ENCODE measurements around the gene OTUB2.

Gene OTUB2

DNA sequence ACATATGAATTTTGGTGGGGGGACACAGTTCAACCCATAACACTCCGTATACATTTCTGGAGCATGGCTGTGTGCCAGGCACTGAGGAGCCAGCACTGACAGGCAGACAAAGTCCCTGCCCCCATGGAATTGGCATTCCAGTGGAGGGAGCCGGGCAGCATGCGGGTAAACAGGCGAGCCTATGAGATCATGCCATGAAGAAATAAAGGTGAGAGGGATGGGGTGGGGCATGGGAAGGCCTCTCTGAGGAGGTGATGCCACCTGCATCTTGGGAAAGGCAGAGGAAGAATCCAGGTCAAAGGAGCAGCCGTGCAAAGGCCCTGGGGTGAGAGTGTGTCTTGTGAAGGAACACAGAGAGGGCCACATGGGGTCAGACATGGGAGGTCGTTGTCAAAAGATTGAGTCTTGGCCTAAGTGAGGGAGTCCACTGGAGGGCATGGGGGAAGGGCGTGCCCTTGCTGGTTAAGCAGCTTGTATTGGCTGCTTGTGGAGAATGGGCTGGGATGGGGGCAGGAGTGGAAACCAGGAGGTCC is 3.6 kb downstream of the OTUB2 start:
- Histone ChIP-seq H3K27me3 (ENCODE audit: insufficient read depth, poor library complexity, severe bottlenecking) (no peaks in the 10 kb centered on the region), H3K4me3 (replicated peaks; ENCODE audit: insufficient read depth, low read length) (no peak overlapping the region), H3K27ac (replicated peaks) (no peak overlapping the region)
- TF ChIP-seq, protein P1, sequence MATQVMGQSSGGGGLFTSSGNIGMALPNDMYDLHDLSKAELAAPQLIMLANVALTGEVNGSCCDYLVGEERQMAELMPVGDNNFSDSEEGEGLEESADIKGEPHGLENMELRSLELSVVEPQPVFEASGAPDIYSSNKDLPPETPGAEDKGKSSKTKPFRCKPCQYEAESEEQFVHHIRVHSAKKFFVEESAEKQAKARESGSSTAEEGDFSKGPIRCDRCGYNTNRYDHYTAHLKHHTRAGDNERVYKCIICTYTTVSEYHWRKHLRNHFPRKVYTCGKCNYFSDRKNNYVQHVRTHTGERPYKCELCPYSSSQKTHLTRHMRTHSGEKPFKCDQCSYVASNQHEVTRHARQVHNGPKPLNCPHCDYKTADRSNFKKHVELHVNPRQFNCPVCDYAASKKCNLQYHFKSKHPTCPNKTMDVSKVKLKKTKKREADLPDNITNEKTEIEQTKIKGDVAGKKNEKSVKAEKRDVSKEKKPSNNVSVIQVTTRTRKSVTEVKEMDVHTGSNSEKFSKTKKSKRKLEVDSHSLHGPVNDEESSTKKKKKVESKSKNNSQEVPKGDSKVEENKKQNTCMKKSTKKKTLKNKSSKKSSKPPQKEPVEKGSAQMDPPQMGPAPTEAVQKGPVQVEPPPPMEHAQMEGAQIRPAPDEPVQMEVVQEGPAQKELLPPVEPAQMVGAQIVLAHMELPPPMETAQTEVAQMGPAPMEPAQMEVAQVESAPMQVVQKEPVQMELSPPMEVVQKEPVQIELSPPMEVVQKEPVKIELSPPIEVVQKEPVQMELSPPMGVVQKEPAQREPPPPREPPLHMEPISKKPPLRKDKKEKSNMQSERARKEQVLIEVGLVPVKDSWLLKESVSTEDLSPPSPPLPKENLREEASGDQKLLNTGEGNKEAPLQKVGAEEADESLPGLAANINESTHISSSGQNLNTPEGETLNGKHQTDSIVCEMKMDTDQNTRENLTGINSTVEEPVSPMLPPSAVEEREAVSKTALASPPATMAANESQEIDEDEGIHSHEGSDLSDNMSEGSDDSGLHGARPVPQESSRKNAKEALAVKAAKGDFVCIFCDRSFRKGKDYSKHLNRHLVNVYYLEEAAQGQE (IDR thresholded peaks at IDR 0.05; ENCODE audit: insufficient replicate concordance, low read depth), result no peak
- TF ChIP-seq POLR2AphosphoS5 (IDR thresholded peaks at IDR 0.05; ENCODE audit: low read depth) (no peak), SPI1 (IDR thresholded peaks at IDR 0.05; ENCODE audit: borderline replicate concordance, low read depth) (no peak), GABPA (IDR thresholded peaks at IDR 0.05; ENCODE audit: low read depth) (no peak)
- TF ChIP-seq, protein P2, sequence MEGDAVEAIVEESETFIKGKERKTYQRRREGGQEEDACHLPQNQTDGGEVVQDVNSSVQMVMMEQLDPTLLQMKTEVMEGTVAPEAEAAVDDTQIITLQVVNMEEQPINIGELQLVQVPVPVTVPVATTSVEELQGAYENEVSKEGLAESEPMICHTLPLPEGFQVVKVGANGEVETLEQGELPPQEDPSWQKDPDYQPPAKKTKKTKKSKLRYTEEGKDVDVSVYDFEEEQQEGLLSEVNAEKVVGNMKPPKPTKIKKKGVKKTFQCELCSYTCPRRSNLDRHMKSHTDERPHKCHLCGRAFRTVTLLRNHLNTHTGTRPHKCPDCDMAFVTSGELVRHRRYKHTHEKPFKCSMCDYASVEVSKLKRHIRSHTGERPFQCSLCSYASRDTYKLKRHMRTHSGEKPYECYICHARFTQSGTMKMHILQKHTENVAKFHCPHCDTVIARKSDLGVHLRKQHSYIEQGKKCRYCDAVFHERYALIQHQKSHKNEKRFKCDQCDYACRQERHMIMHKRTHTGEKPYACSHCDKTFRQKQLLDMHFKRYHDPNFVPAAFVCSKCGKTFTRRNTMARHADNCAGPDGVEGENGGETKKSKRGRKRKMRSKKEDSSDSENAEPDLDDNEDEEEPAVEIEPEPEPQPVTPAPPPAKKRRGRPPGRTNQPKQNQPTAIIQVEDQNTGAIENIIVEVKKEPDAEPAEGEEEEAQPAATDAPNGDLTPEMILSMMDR (IDR thresholded peaks at IDR 0.05; ENCODE audit: insufficient read depth, low read length), result no peak
- DNase-seq (ENCODE audit: low read depth in 1 of 2, low spot score in 1 of 2), result no peak

DNA sequence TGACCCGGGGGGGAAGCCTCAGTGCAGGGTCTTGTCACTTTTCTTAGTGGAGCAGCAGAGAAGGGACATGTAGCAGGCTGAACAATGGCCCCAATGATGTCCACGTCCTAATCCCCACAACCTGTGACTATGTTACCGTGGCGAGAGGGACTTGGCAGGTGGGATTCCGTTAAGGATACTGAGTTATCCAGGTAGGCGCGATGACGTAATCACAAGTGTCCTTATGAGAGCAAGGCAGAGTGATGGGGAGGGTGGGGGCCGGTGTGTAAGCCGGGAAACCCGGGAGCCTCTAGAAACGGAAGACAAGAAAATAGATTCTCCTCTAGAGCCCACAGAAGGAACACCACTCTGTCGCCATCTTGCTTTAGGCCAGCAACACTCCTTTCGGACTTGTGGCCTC is 4.4 kb downstream of the OTUB2 start:
- DNase-seq (ENCODE audit: low read depth in 1 of 2, low spot score in 1 of 2), result no peak
- TF ChIP-seq, protein P1 (IDR thresholded peaks at IDR 0.05; ENCODE audit: insufficient replicate concordance, low read depth), result no peak
- TF ChIP-seq, protein P2 (IDR thresholded peaks at IDR 0.05; ENCODE audit: insufficient read depth, low read length), result no peak
- TF ChIP-seq POLR2AphosphoS5 (IDR thresholded peaks at IDR 0.05; ENCODE audit: low read depth) (no peak), GABPA (IDR thresholded peaks at IDR 0.05; ENCODE audit: low read depth) (no peak), SPI1 (IDR thresholded peaks at IDR 0.05; ENCODE audit: borderline replicate concordance, low read depth) (no peak)
- H3K27me3 ChIP-seq (ENCODE audit: insufficient read depth, poor library complexity, severe bottlenecking), result no peaks in the 10 kb centered on the region
- no peak overlapping the region for H3K27ac ChIP-seq (replicated peaks)
- no peak overlapping the region for H3K4me3 ChIP-seq (replicated peaks; ENCODE audit: insufficient read depth, low read length)

DNA sequence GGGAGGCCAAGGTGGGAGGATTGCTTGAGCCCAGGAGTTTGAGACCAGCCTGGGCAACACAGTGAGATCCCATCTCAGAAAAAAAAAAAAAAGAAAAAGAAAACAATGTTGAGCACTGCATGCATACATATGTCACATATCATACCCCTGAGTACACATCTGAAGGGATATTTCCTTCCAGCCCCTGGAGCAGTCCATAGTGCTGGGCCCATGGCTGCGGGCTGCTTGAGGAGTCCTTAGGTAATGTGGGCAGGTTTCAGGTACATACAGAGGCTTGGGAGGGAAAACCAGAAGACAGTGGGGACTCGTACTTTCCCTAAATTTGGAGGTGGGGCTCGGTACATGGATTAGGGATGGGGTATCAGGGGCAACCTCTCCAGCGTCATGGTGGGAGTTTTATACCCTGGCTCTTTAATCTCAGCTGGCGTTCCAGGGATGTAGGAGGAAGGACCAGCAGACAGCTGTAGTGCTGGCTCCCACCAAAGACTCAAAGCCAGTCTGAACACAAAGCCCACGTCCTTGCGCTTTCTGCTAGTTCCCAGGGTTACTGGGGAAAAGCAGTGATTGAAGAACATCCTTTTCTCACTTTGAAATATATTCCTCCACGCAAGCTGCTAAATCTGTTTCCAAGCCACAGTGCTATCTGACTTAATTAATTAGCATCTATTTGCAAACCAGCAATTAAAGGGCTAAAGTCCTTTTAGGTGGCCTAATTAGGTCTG is 5.2 kb downstream of the OTUB2 start:
- no peak for DNase-seq (ENCODE audit: low read depth in 1 of 2, low spot score in 1 of 2)
- Histone ChIP-seq H3K4me3 (replicated peaks; ENCODE audit: insufficient read depth, low read length) (no peak overlapping the region), H3K27me3 (ENCODE audit: insufficient read depth, poor library complexity, severe bottlenecking) (no peaks in the 10 kb centered on the region), H3K27ac (replicated peaks) (no peak overlapping the region)
- TF ChIP-seq GABPA (IDR thresholded peaks at IDR 0.05; ENCODE audit: low read depth), result no peak
- TF ChIP-seq, protein P2 (IDR thresholded peaks at IDR 0.05; ENCODE audit: insufficient read depth, low read length), result no peak
- TF ChIP-seq POLR2AphosphoS5 (IDR thresholded peaks at IDR 0.05; ENCODE audit: low read depth), result no peak
- TF ChIP-seq SPI1 (IDR thresholded peaks at IDR 0.05; ENCODE audit: borderline replicate concordance, low read depth), result no peak
- TF ChIP-seq, protein P1 (IDR thresholded peaks at IDR 0.05; ENCODE audit: insufficient replicate concordance, low read depth), result no peak
